ENCODE results near the gene NOTCH3. TPM values are rescaled to one million over a fixed set of nuclear protein-coding genes. Genes with fewer than 3 reads are reported as not detected.

NOTCH3 gene
- total RNA-seq, 1 experiment from 2014 or later = 39.4 TPM

DNA sequence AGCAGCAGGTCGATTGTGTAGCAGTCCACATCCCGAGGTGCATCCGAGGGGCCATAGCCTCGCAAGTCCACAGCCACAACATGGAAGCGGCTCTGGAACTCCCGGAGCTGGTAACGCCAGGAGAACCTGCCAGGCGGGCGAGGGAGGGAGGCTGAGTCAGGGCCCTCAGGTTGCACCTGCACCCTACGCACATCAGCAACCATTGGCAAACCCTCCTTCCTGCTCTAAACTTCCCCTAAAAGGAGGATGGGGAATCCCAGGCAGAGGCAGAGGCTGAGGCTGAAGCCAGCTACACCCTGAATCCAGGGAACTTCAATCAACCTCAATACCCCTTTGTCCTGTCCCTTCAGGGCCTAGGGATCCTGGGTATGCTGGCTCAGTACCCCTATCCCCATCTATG lies 30.5 kb upstream of the NOTCH3 start (continued):
- TF ChIP-seq ELF1 (IDR thresholded peaks at IDR 0.05; ENCODE audit: borderline replicate concordance, low read depth) = no peak

DNA sequence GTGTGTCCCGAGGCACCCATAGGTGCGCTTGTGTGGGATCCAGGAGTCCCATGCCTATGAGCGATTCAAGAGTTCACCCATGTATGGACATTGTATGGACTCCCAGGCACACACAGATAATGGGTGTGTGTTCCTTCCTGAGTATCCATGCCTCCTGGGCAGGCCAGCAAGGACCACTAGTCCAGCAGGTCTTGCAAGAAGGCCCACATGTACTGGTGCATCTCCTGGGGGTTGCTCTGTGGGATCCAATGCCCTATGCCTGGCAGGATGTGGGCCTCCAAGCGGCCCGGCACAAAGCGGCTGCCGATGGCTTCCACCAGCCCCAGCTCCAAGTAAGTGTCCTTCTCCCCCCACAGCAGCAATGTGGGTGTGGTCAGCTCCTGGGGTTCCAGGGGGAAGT lies 26.5 kb upstream of the NOTCH3 start:
- Histone ChIP-seq H3K27ac (ENCODE audit: low read depth, low read length) (no peak overlapping the region), H3K9ac (ENCODE audit: low read length) (no peak overlapping the region), H3K9me2 (ENCODE audit: insufficient read depth) (no peaks in the 10 kb centered on the region), H3K27me3 (ENCODE audit: insufficient read depth, low read length) (no peaks in the 10 kb centered on the region), H3K36me3 (ENCODE audit: control insufficient read depth in 1 of 2, insufficient read depth in 2 of 2, low read length in 2 of 2) (no peaks in the 10 kb centered on the region), H3K4me3 (replicated peaks in 1 of 2; ENCODE audit: low read depth in 1 of 2, low read length in 2 of 2) (no peak overlapping the region), H4K20me1 (ENCODE audit: insufficient read depth) (no peaks in the 10 kb centered on the region), H3K4me1 (ENCODE audit: control insufficient read depth in 1 of 2, insufficient read depth in 2 of 2, low read length in 2 of 2) (peaks cover 4 to 8% of the 10 kb centered on the region in 2 experiments; a peak in 2 of 4 replicates), H3K9me3 (ENCODE audit: control insufficient read depth in 1 of 2, insufficient read depth in 1 of 2, low read depth in 1 of 2, low read length in 2 of 2) (no peaks in the 10 kb centered on the region), H3K79me2 (ENCODE audit: insufficient read depth, low read length) (no peaks in the 10 kb centered on the region), H2AFZ (ENCODE audit: low read depth, low read length, poor library complexity, severe bottlenecking) (no peak overlapping the region), H3K4me2 (ENCODE audit: low read length) (no peak overlapping the region)
- no peak for ATAC-seq
- ChIA-PET CTCF (interaction anchor here (0.6 kb wide), 1 partner anchor 66 kb away, joined by 3 read pairs; no protein-coding TSS in a partner anchor), RAD21 (ENCODE audit: low non-redundant PET in 1 of 2, low total read pairs in 2 of 2, uncharacterized antibody in 2 of 2, unreplicated experiment in 2 of 2) (no interaction called here), POLR2A (no interaction called here)
- no TSS peak for BruUV-seq (replicated peaks)
- intact Hi-C loops (cut with micrococcal nuclease) = no loop called here
- no peak for DNase-seq (ENCODE audit: low read depth, low spot score)
- TF ChIP-seq, protein P1, sequence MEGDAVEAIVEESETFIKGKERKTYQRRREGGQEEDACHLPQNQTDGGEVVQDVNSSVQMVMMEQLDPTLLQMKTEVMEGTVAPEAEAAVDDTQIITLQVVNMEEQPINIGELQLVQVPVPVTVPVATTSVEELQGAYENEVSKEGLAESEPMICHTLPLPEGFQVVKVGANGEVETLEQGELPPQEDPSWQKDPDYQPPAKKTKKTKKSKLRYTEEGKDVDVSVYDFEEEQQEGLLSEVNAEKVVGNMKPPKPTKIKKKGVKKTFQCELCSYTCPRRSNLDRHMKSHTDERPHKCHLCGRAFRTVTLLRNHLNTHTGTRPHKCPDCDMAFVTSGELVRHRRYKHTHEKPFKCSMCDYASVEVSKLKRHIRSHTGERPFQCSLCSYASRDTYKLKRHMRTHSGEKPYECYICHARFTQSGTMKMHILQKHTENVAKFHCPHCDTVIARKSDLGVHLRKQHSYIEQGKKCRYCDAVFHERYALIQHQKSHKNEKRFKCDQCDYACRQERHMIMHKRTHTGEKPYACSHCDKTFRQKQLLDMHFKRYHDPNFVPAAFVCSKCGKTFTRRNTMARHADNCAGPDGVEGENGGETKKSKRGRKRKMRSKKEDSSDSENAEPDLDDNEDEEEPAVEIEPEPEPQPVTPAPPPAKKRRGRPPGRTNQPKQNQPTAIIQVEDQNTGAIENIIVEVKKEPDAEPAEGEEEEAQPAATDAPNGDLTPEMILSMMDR (IDR thresholded peaks at IDR 0.05 in 2 of 3, conservative IDR thresholded peaks at IDR 0.05 in 1 of 3; ENCODE audit: borderline replicate concordance in 1 of 3, insufficient read depth in 1 of 3, low read depth in 2 of 3, low read length in 2 of 3) = no peak
- TF ChIP-seq EZH2phosphoT487 (IDR thresholded peaks at IDR 0.05; ENCODE audit: borderline replicate concordance) (no peak), EGR1 (IDR thresholded peaks at IDR 0.05; ENCODE audit: low read depth) (no peak), FOSL1 (IDR thresholded peaks at IDR 0.05; ENCODE audit: low read depth) (no peak), JUND (IDR thresholded peaks at IDR 0.05) (no peak), RAD21 (IDR thresholded peaks at IDR 0.05; ENCODE audit: low read depth) (no peak), POLR2A (IDR thresholded peaks at IDR 0.05; ENCODE audit: borderline replicate concordance, extremely low read depth, insufficient read depth, insufficient read length) (no peak), CBX3 (IDR thresholded peaks at IDR 0.05; ENCODE audit: low read depth) (no peak), SIN3A (IDR thresholded peaks at IDR 0.05; ENCODE audit: low read depth) (no peak), ELF1 (IDR thresholded peaks at IDR 0.05; ENCODE audit: borderline replicate concordance, low read depth) (no peak), SRF (IDR thresholded peaks at IDR 0.05; ENCODE audit: low read depth) (no peak)
- TF ChIP-seq, protein P2, sequence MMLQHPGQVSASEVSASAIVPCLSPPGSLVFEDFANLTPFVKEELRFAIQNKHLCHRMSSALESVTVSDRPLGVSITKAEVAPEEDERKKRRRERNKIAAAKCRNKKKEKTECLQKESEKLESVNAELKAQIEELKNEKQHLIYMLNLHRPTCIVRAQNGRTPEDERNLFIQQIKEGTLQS (IDR thresholded peaks at IDR 0.05) = no peak
- TF ChIP-seq, protein P3, sequence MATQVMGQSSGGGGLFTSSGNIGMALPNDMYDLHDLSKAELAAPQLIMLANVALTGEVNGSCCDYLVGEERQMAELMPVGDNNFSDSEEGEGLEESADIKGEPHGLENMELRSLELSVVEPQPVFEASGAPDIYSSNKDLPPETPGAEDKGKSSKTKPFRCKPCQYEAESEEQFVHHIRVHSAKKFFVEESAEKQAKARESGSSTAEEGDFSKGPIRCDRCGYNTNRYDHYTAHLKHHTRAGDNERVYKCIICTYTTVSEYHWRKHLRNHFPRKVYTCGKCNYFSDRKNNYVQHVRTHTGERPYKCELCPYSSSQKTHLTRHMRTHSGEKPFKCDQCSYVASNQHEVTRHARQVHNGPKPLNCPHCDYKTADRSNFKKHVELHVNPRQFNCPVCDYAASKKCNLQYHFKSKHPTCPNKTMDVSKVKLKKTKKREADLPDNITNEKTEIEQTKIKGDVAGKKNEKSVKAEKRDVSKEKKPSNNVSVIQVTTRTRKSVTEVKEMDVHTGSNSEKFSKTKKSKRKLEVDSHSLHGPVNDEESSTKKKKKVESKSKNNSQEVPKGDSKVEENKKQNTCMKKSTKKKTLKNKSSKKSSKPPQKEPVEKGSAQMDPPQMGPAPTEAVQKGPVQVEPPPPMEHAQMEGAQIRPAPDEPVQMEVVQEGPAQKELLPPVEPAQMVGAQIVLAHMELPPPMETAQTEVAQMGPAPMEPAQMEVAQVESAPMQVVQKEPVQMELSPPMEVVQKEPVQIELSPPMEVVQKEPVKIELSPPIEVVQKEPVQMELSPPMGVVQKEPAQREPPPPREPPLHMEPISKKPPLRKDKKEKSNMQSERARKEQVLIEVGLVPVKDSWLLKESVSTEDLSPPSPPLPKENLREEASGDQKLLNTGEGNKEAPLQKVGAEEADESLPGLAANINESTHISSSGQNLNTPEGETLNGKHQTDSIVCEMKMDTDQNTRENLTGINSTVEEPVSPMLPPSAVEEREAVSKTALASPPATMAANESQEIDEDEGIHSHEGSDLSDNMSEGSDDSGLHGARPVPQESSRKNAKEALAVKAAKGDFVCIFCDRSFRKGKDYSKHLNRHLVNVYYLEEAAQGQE (IDR thresholded peaks at IDR 0.05; ENCODE audit: low read depth) = no peak
